HCT116 (cell line): ENCODE results near the gene TRMT2A.

Experiments
- EZH2phosphoT487 ChIP-seq: fragments of 200-600 bp; IDR thresholded peaks from 2 replicates; pipeline ENCODE4 v1.6.1; 2018; ENCODE audit warnings: antibody characterized with exemption, borderline replicate concordance
- POLR2A ChIP-seq: IDR thresholded peaks from 2 replicates; pipeline ENCODE4 v1.7.0; 2011; ENCODE audit warnings: borderline replicate concordance; ENCODE audit not compliant: insufficient read depth, insufficient read length; ENCODE audit errors: extremely low read depth
- POLR2AphosphoS5 ChIP-seq: IDR thresholded peaks from 2 replicates; pipeline ENCODE4 v1.6.1; 2011; ENCODE audit warnings: mild to moderate bottlenecking, low read depth, low read length, moderate library complexity
- RAD21 ChIP-seq: IDR thresholded peaks from 2 replicates; pipeline ENCODE4 v1.6.1; 2012; ENCODE audit warnings: low read depth, mild to moderate bottlenecking
- ZFX ChIP-seq: fragments of 450-650 bp; IDR thresholded peaks from 2 replicates; pipeline ENCODE4 v1.6.1; 2017
- TF ChIP-seq, protein P1 (sequence below), 3 experiments: fragments of 200-600 bp in 1 of 3; sonication (generic) in 1 of 3; IDR thresholded peaks in 2 of 3; conservative IDR thresholded peaks in 1 of 3; 2 replicates each; pipeline ENCODE4 v1.5.1; 2012 to 2017; ENCODE audit warnings: low read depth in 2 of 3, low read length in 2 of 3, antibody characterized with exemption in 1 of 3, borderline replicate concordance in 1 of 3, control low read depth in 1 of 3, mild to moderate bottlenecking in 1 of 3, mixed read lengths in 1 of 3, mixed run types in 1 of 3, moderate library complexity in 1 of 3; ENCODE audit not compliant: insufficient read depth in 1 of 3
- TF ChIP-seq, protein P2 (sequence below): IDR thresholded peaks from 2 replicates; pipeline ENCODE4 v1.6.1; 2012; ENCODE audit warnings: low read depth

DNA sequence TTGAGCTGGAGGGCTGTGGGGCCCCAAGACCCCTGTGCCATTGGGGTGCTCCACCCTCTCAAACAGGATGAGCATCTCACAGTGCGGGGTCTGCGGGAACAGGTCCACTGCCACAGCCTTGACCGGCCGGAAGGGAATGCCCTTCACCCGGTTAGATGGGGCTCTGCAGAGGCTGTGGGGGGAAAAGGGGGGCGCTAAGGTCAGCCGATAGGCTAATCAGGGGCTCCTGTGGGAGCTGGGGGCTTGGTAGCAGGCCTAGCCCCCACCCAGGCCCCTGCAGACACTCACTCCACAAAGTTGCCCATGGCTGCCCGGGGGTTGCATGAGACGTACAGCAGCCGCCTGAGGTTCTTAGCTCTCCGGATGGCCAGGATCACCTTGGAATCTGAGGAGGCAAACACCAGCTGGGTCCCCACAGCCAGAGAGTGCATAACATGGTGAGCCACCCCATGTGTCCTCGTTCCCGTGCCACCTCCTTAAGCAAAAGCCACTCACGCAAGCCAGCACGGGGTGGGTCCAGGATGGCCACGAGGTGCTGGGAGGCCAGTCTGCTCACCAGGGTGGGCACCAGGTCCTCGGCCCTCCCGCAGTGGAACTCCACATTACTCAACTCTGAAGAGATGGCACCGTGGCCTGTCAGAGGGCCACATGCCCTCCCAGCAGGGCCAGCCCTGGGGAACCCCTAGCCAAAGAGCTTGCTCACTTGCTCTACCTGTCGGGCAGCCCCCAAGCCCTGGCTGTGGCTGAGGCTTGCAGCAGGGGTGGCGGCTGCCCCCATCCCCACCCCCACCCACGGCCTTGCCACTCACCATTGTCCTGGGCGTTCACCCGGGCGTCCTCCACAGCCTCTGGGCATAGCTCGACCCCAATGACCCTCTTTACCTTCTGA, 4.2 kb downstream of the TRMT2A start:
- TF ChIP-seq, protein P1, sequence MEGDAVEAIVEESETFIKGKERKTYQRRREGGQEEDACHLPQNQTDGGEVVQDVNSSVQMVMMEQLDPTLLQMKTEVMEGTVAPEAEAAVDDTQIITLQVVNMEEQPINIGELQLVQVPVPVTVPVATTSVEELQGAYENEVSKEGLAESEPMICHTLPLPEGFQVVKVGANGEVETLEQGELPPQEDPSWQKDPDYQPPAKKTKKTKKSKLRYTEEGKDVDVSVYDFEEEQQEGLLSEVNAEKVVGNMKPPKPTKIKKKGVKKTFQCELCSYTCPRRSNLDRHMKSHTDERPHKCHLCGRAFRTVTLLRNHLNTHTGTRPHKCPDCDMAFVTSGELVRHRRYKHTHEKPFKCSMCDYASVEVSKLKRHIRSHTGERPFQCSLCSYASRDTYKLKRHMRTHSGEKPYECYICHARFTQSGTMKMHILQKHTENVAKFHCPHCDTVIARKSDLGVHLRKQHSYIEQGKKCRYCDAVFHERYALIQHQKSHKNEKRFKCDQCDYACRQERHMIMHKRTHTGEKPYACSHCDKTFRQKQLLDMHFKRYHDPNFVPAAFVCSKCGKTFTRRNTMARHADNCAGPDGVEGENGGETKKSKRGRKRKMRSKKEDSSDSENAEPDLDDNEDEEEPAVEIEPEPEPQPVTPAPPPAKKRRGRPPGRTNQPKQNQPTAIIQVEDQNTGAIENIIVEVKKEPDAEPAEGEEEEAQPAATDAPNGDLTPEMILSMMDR (IDR thresholded peaks at IDR 0.05 in 2 of 3, conservative IDR thresholded peaks at IDR 0.05 in 1 of 3; ENCODE audit: borderline replicate concordance in 1 of 3, insufficient read depth in 1 of 3, low read depth in 2 of 3, low read length in 2 of 3) = no peak
- TF ChIP-seq, protein P2, sequence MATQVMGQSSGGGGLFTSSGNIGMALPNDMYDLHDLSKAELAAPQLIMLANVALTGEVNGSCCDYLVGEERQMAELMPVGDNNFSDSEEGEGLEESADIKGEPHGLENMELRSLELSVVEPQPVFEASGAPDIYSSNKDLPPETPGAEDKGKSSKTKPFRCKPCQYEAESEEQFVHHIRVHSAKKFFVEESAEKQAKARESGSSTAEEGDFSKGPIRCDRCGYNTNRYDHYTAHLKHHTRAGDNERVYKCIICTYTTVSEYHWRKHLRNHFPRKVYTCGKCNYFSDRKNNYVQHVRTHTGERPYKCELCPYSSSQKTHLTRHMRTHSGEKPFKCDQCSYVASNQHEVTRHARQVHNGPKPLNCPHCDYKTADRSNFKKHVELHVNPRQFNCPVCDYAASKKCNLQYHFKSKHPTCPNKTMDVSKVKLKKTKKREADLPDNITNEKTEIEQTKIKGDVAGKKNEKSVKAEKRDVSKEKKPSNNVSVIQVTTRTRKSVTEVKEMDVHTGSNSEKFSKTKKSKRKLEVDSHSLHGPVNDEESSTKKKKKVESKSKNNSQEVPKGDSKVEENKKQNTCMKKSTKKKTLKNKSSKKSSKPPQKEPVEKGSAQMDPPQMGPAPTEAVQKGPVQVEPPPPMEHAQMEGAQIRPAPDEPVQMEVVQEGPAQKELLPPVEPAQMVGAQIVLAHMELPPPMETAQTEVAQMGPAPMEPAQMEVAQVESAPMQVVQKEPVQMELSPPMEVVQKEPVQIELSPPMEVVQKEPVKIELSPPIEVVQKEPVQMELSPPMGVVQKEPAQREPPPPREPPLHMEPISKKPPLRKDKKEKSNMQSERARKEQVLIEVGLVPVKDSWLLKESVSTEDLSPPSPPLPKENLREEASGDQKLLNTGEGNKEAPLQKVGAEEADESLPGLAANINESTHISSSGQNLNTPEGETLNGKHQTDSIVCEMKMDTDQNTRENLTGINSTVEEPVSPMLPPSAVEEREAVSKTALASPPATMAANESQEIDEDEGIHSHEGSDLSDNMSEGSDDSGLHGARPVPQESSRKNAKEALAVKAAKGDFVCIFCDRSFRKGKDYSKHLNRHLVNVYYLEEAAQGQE = no peak
- no peak for TF ChIP-seq ZFX
- no peak for TF ChIP-seq RAD21
- no peak for TF ChIP-seq POLR2AphosphoS5
- TF ChIP-seq POLR2A = no peak
- TF ChIP-seq EZH2phosphoT487 = no peak
